Vagina (tissue), 2 donors: ENCODE measurements around the gene DYSF. TPM values are rescaled to one million over a fixed set of nuclear protein-coding genes. Genes with fewer than 3 reads are reported as not detected.

Experiments
- DNase-seq, 2 donors: peaks; one replicate each; pipeline ENCODE4 v3.0.0-alpha.2; 2017; ENCODE audit errors: extremely low spot score in 2 of 2
- H3K27ac ChIP-seq: fragments of 200-600 bp; sonication (generic); one replicate; pipeline ENCODE4 v1.5.1; 2019
- H3K27me3 ChIP-seq: fragments of 200-600 bp; sonication (generic); one replicate; pipeline ENCODE4 v1.5.1; 2019
- H3K36me3 ChIP-seq, 2 donors: fragments of 200-600 bp; sonication (generic); one replicate each; pipeline ENCODE4 v1.5.1; 2017 to 2019
- H3K4me1 ChIP-seq: fragments of 200-600 bp; sonication (generic); one replicate; pipeline ENCODE4 v1.5.1; 2019
- H3K4me3 ChIP-seq, 2 donors: fragments of 200-600 bp; sonication (generic); 1 replicate in 1 of 2; 2 replicates in 1 of 2; pipeline ENCODE4 v1.5.1; 2016 to 2019
- H3K9me3 ChIP-seq: fragments of 200-600 bp; sonication (generic); one replicate; pipeline ENCODE4 v1.5.1; 2019
- CTCF ChIP-seq, 3 experiments: fragments of 450-650 bp in 2 of 3; fragments of 200-600 bp in 1 of 3; sonication (generic) in 1 of 3; IDR thresholded peaks; one replicate each; pipeline ENCODE4 v1.5.1; 2017 to 2019; ENCODE audit warnings: antibody characterized with exemption in 3 of 3, mild to moderate bottlenecking in 2 of 3, moderate library complexity in 2 of 3
- POLR2A ChIP-seq, 2 donors: fragments of 450-650 bp; IDR thresholded peaks; one replicate each; pipeline ENCODE4 v1.6.1; 2017; ENCODE audit warnings: antibody characterized with exemption in 2 of 2, mild to moderate bottlenecking in 2 of 2, moderate library complexity in 2 of 2
- POLR2AphosphoS5 ChIP-seq, 2 donors: sonication (generic); formaldehyde crosslinking; IDR thresholded peaks; one replicate each; pipeline ENCODE4 v1.9.0; 2017; ENCODE audit warnings: antibody characterized with exemption in 2 of 2, mild to moderate bottlenecking in 2 of 2, low read depth in 1 of 2; ENCODE audit not compliant: insufficient read depth in 1 of 2
- intact Hi-C: fragments of 100-400 bp; cut with DNase I; formaldehyde crosslinking; loops from one replicate; pipeline ENCODE4 v1.15.1; 2023
- total RNA-seq: library from RNA; depleted of rRNA; stranded (reverse); fragments of >200 nt; gene quantifications from one replicate; pipeline ENCODE4 v1.2.3, GENCODE V29; 2016

DYSF gene
- total RNA-seq, 1 donor from 2014 or later: 10.1 TPM

GRCh38 chr2:71702971-71703898 lies 249.9 kb downstream of the DYSF start:
- H3K9me3 ChIP-seq: no peaks in the 10 kb centered on the region
- no peak overlapping the region for H3K4me3 ChIP-seq
- no peak for TF ChIP-seq POLR2AphosphoS5 (IDR thresholded peaks at IDR 0.05; ENCODE audit: insufficient read depth in 1 of 2, low read depth in 1 of 2)
- TF ChIP-seq CTCF (IDR thresholded peaks at IDR 0.05): no peak
- TF ChIP-seq POLR2A (IDR thresholded peaks at IDR 0.05): no peak
- no peak for DNase-seq
- no peaks in the 10 kb centered on the region for H3K4me1 ChIP-seq
- H3K27ac ChIP-seq: no peak overlapping the region
- no peaks in the 10 kb centered on the region for H3K36me3 ChIP-seq
- intact Hi-C loops: no loop called here
- H3K27me3 ChIP-seq: no peaks in the 10 kb centered on the region

- no peak for DNase-seq
- H3K27ac ChIP-seq: no peak overlapping the region
- H3K9me3 ChIP-seq: no peaks in the 10 kb centered on the region
- H3K4me1 ChIP-seq: no peaks in the 10 kb centered on the region
- H3K27me3 ChIP-seq: no peaks in the 10 kb centered on the region
- TF ChIP-seq POLR2A (IDR thresholded peaks at IDR 0.05): no peak
- no peak for TF ChIP-seq POLR2AphosphoS5 (IDR thresholded peaks at IDR 0.05; ENCODE audit: insufficient read depth in 1 of 2, low read depth in 1 of 2)
- TF ChIP-seq CTCF (IDR thresholded peaks at IDR 0.05): no peak
- intact Hi-C loops: no loop called here
- H3K36me3 ChIP-seq: no peaks in the 10 kb centered on the region
- H3K4me3 ChIP-seq: no peak overlapping the region
These were observed 250.8 kb downstream of the DYSF start for GRCh38 chr2:71704131-71704561.

DNA sequence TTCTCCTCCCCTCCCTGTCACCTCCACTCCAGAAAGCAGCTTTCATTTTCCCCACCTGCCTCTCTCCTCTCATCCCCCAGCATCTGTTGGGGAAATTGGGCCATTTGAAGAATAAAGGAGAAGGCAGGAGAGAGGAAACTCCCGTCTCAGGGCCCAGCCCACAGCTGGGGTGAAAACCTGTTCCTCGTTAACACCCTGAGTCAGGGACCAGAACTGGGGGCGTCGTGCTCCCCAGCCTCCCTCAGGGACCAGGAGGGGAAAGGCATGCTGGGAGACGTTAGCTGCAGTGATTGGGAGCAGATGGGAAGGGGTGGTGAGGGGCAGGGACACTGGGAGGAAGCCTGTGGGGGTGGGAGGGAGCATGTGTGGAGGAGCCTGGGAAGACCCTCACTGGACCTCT lies 251.3 kb downstream of the DYSF start:
- no peaks in the 10 kb centered on the region for H3K27me3 ChIP-seq
- TF ChIP-seq POLR2A (IDR thresholded peaks at IDR 0.05) (no peak), CTCF (IDR thresholded peaks at IDR 0.05) (no peak), POLR2AphosphoS5 (IDR thresholded peaks at IDR 0.05; ENCODE audit: insufficient read depth in 1 of 2, low read depth in 1 of 2) (no peak)
- H3K36me3 ChIP-seq: no peaks in the 10 kb centered on the region
- H3K9me3 ChIP-seq: no peaks in the 10 kb centered on the region
- intact Hi-C loops: no loop called here
- H3K4me1 ChIP-seq: no peaks in the 10 kb centered on the region
- H3K4me3 ChIP-seq: no peak overlapping the region
- DNase-seq: no peak
- H3K27ac ChIP-seq: no peak overlapping the region

- H3K36me3 ChIP-seq: no peaks in the 10 kb centered on the region
- H3K4me3 ChIP-seq: no peak overlapping the region
- no peaks in the 10 kb centered on the region for H3K4me1 ChIP-seq
- no peaks in the 10 kb centered on the region for H3K9me3 ChIP-seq
- intact Hi-C loops: no loop called here
- H3K27ac ChIP-seq: no peak overlapping the region
- no peaks in the 10 kb centered on the region for H3K27me3 ChIP-seq
- no peak for DNase-seq
- TF ChIP-seq POLR2AphosphoS5 (IDR thresholded peaks at IDR 0.05; ENCODE audit: insufficient read depth in 1 of 2, low read depth in 1 of 2) (no peak), CTCF (IDR thresholded peaks at IDR 0.05) (no peak), POLR2A (IDR thresholded peaks at IDR 0.05) (no peak)
These were observed 252.0 kb downstream of the DYSF start for GRCh38 chr2:71705171-71705960.
